Measurements from ENCODE around the gene ZNF132.

- TF ChIP-seq ZNF274 (IDR thresholded peaks at IDR 0.05; ENCODE audit: low read depth, low read length) = no peak
- no peak for TF ChIP-seq YY1 (IDR thresholded peaks at IDR 0.05; ENCODE audit: insufficient read depth, insufficient read length)
- TF ChIP-seq SUZ12 (IDR thresholded peaks at IDR 0.05; ENCODE audit: extremely low read depth, insufficient read depth, insufficient read length) = no peak
These were observed 40.9 kb upstream of the ZNF132 start for GRCh38 chr19:58480831-58481230.
